C4-2B (cell line): ENCODE results near the gene KRT85.

Experiments used
- ZFX ChIP-seq: fragments of 450-650 bp; IDR thresholded peaks from 2 replicates; pipeline ENCODE4 v1.6.1; 2017
- TF ChIP-seq, protein P1 (sequence below): fragments of 450-650 bp; conservative IDR thresholded peaks from 2 replicates; pipeline ENCODE4 v1.5.1; 2017; ENCODE audit warnings: mild to moderate bottlenecking

DNA sequence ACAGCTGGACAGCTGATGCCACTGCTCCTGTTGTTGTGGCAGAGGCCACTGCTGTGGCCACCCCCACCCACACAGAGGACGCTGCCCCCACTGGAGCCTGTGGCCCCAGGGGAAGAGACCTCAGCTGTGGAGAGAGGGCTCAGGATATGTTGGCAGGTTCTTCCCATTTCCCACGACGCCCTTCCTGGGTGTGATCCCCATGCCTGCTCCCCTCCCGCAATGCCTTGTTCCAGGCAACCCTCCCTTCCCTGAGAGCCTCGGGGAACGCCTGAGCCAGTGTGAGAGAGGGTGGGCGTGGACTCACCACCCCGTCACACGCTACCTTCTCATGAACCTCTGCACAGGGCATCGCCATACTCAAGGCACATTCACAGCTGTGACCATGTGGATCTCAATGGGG, 44.5 kb upstream of the KRT85 start:
- TF ChIP-seq, protein P1, sequence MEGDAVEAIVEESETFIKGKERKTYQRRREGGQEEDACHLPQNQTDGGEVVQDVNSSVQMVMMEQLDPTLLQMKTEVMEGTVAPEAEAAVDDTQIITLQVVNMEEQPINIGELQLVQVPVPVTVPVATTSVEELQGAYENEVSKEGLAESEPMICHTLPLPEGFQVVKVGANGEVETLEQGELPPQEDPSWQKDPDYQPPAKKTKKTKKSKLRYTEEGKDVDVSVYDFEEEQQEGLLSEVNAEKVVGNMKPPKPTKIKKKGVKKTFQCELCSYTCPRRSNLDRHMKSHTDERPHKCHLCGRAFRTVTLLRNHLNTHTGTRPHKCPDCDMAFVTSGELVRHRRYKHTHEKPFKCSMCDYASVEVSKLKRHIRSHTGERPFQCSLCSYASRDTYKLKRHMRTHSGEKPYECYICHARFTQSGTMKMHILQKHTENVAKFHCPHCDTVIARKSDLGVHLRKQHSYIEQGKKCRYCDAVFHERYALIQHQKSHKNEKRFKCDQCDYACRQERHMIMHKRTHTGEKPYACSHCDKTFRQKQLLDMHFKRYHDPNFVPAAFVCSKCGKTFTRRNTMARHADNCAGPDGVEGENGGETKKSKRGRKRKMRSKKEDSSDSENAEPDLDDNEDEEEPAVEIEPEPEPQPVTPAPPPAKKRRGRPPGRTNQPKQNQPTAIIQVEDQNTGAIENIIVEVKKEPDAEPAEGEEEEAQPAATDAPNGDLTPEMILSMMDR = no peak
- TF ChIP-seq ZFX = no peak
